H9 (cell line): ENCODE measurements around the gene MAST2. TPM values are rescaled to one million over a fixed set of nuclear protein-coding genes. Genes with fewer than 3 reads are reported as not detected.

Source experiments
- DNase-seq: peaks from one replicate; pipeline ENCODE4 v3.0.0-alpha.2; 2017
- H2AFZ ChIP-seq: one replicate; pipeline ENCODE4 v1.6.1; 2013; ENCODE audit warnings: mild to moderate bottlenecking, low read length, control low read depth, moderate library complexity
- H2AK5ac ChIP-seq: 2 replicates; pipeline ENCODE4 v1.6.1; 2013; ENCODE audit warnings: low read length, control low read depth, mixed read lengths; ENCODE audit not compliant: insufficient read length
- H2BK120ac ChIP-seq: one replicate; pipeline ENCODE4 v1.6.1; 2013; ENCODE audit warnings: low read depth, mild to moderate bottlenecking, low read length, control low read depth, inconsistent platforms; ENCODE audit not compliant: poor library complexity, severe bottlenecking
- H2BK12ac ChIP-seq: 2 replicates; pipeline ENCODE4 v1.6.1; 2013; ENCODE audit warnings: low read length, control low read depth, mixed read lengths, low read depth; ENCODE audit not compliant: insufficient read length
- H2BK15ac ChIP-seq: 2 replicates; pipeline ENCODE4 v1.6.1; 2013; ENCODE audit warnings: low read depth, low read length, control low read depth
- H2BK20ac ChIP-seq: one replicate; pipeline ENCODE4 v1.6.1; 2013; ENCODE audit warnings: low read depth, mild to moderate bottlenecking, low read length, control low read depth, inconsistent platforms; ENCODE audit not compliant: poor library complexity, severe bottlenecking
- H2BK5ac ChIP-seq: 2 replicates; pipeline ENCODE4 v1.6.1; 2013; ENCODE audit warnings: low read length, control low read depth, mixed read lengths; ENCODE audit not compliant: insufficient read length
- H3K14ac ChIP-seq: 2 replicates; pipeline ENCODE4 v1.6.1; 2013; ENCODE audit warnings: low read length, control low read depth; ENCODE audit not compliant: insufficient read depth
- H3K18ac ChIP-seq: 2 replicates; pipeline ENCODE4 v1.6.1; 2013; ENCODE audit warnings: low read depth, mild to moderate bottlenecking, mixed read lengths, low read length, control low read depth; ENCODE audit not compliant: insufficient read length
- H3K23ac ChIP-seq: 2 replicates; pipeline ENCODE4 v1.6.1; 2013; ENCODE audit warnings: low read length, control low read depth, mixed read lengths, low read depth; ENCODE audit not compliant: insufficient read length
- H3K23me2 ChIP-seq: 2 replicates; pipeline ENCODE4 v1.6.1; 2013; ENCODE audit warnings: low read depth, mild to moderate bottlenecking, mixed read lengths, low read length, control low read depth; ENCODE audit not compliant: insufficient read length, poor library complexity, severe bottlenecking
- H3K27ac ChIP-seq: 2 replicates; pipeline ENCODE4 v1.5.1; 2013; ENCODE audit warnings: low read length, control low read depth, mixed read lengths, low read depth; ENCODE audit not compliant: insufficient read length
- H3K27me3 ChIP-seq: 2 replicates; pipeline ENCODE4 v1.6.1; 2013; ENCODE audit warnings: low read length, control low read depth, inconsistent platforms; ENCODE audit not compliant: insufficient read depth
- H3K4ac ChIP-seq: 2 replicates; pipeline ENCODE4 v1.6.1; 2013; ENCODE audit warnings: low read depth, mild to moderate bottlenecking, control low read depth, inconsistent platforms, low read length, moderate library complexity
- H3K4me1 ChIP-seq: 2 replicates; pipeline ENCODE4 v1.6.1; 2013; ENCODE audit warnings: low read length, control low read depth, inconsistent platforms; ENCODE audit not compliant: insufficient read depth
- H3K4me2 ChIP-seq: 2 replicates; pipeline ENCODE4 v1.6.1; 2013; ENCODE audit warnings: low read length, control low read depth, mixed read lengths; ENCODE audit not compliant: insufficient read length, insufficient read depth
- H3K56ac ChIP-seq: 2 replicates; pipeline ENCODE4 v1.6.1; 2013; ENCODE audit warnings: low read depth, mild to moderate bottlenecking, mixed read lengths, low read length, control low read depth; ENCODE audit not compliant: insufficient read length
- H3K79me1 ChIP-seq: 2 replicates; pipeline ENCODE4 v1.6.1; 2013; ENCODE audit warnings: low read depth, mild to moderate bottlenecking, moderate library complexity, low read length, control low read depth, inconsistent platforms; ENCODE audit not compliant: insufficient read depth, poor library complexity, severe bottlenecking
- H3K79me2 ChIP-seq: 2 replicates; pipeline ENCODE4 v1.6.1; 2013; ENCODE audit warnings: low read length, control low read depth, inconsistent platforms; ENCODE audit not compliant: insufficient read depth
- H3K9ac ChIP-seq: 2 replicates; pipeline ENCODE4 v1.6.1; 2013; ENCODE audit warnings: low read length, control low read depth, mixed read lengths; ENCODE audit not compliant: insufficient read length; ENCODE audit errors: extremely low read depth
- H3K9me3 ChIP-seq: one replicate; pipeline ENCODE4 v1.6.1; 2013; ENCODE audit warnings: low read depth, low read length, inconsistent platforms; ENCODE audit not compliant: control insufficient read depth
- H3T11ph ChIP-seq: one replicate; pipeline ENCODE4 v1.6.1; 2013; ENCODE audit warnings: mild to moderate bottlenecking, low read length, control low read depth, inconsistent platforms
- H4K20me1 ChIP-seq: one replicate; pipeline ENCODE4 v1.6.1; 2013; ENCODE audit not compliant: control insufficient read depth, insufficient read length, insufficient read depth
- H4K5ac ChIP-seq: 2 replicates; pipeline ENCODE4 v1.6.1; 2013; ENCODE audit warnings: low read depth, mild to moderate bottlenecking, mixed read lengths, low read length, control low read depth; ENCODE audit not compliant: insufficient read length
- H4K8ac ChIP-seq: replicated peaks from 2 replicates; pipeline ENCODE4 v1.6.1; 2013; ENCODE audit warnings: low read length, control low read depth, mixed read lengths, low read depth; ENCODE audit not compliant: insufficient read length
- H4K91ac ChIP-seq: 2 replicates; pipeline ENCODE4 v1.6.1; 2013; ENCODE audit warnings: low read depth, mild to moderate bottlenecking, moderate library complexity, mixed read lengths, low read length, control low read depth; ENCODE audit not compliant: insufficient read length
- H3K27ac Mint-ChIP-seq, 3 experiments: 2 replicates in 2 of 3; 3 replicates in 1 of 3; pipeline ENCODE4 v1.8.0; 2020 to 2021; ENCODE audit warnings: mixed read lengths in 3 of 3, mild to moderate bottlenecking in 1 of 3, moderate library complexity in 1 of 3
- H3K27me3 Mint-ChIP-seq: 2 replicates; pipeline ENCODE4 v1.8.0; 2021; ENCODE audit warnings: low read depth, mild to moderate bottlenecking, moderate library complexity, mixed read lengths
- H3K36me3 Mint-ChIP-seq, 3 experiments: 2 replicates in 2 of 3; 3 replicates in 1 of 3; pipeline ENCODE4 v1.8.0; 2020 to 2021; ENCODE audit warnings: low read depth in 3 of 3, mixed read lengths in 3 of 3; ENCODE audit not compliant: insufficient read depth in 1 of 3
- H3K4me1 Mint-ChIP-seq, 2 experiments: 2 replicates each; pipeline ENCODE4 v1.8.0; 2020; ENCODE audit warnings: mixed read lengths in 2 of 2
- H3K4me3 Mint-ChIP-seq, 2 experiments: 2 replicates in 1 of 2; 3 replicates in 1 of 2; pipeline ENCODE4 v1.8.0; 2020 to 2021; ENCODE audit warnings: mild to moderate bottlenecking in 2 of 2, mixed read lengths in 2 of 2, moderate library complexity in 1 of 2
- H3K9me3 Mint-ChIP-seq, 2 experiments: 2 replicates in 1 of 2; 3 replicates in 1 of 2; pipeline ENCODE4 v1.8.0; 2020; ENCODE audit warnings: mild to moderate bottlenecking in 2 of 2, mixed read lengths in 2 of 2, moderate library complexity in 1 of 2
- CTCF ChIP-seq: fragments of 200-600 bp; sonication (generic); conservative IDR thresholded peaks from 3 replicates; pipeline ENCODE4 v1.8.0; 2021; ENCODE audit warnings: antibody characterized with exemption, mild to moderate bottlenecking
- WGBS: extraction: QIAGEN DNeasy Blood & Tissue Kit; methylation state at CpG from one replicate; pipeline ENCODE4 v1.1.7; 2013; ENCODE audit warnings: missing lambda C conversion rate, low lambda C conversion rate, mixed read lengths; ENCODE audit not compliant: insufficient read length; ENCODE audit errors: extremely low coverage; 5-methylcytosine and 5-hydroxymethylcytosine counted together
- total RNA-seq: library from RNA; stranded (reverse); gene quantifications from 2 replicates; pipeline ENCODE4 v1.2.1, GENCODE V29; 2021

MAST2 gene
- total RNA-seq, 1 experiment from 2014 or later = 28.8 TPM

GRCh38 chr1:46027788-46028573 lies 224.6 kb downstream of the MAST2 start:
- H4K91ac ChIP-seq = no peak overlapping the region
- H4K20me1 ChIP-seq = no peaks in the 10 kb centered on the region
- H2BK20ac ChIP-seq = no peak overlapping the region
- H4K8ac ChIP-seq = no peak overlapping the region
- Mint-ChIP-seq H3K27ac (no peak overlapping the region; a peak in 1 of 7 replicates), H3K36me3 (peaks cover 39 to 75% (median 62%) of the 10 kb centered on the region in 3 experiments), H3K4me3 (no peak overlapping the region), H3K4me1 (no peaks in the 10 kb centered on the region), H3K27me3 (no peaks in the 10 kb centered on the region), H3K9me3 (no peaks in the 10 kb centered on the region)
- H3K79me2 ChIP-seq = no peaks in the 10 kb centered on the region
- no peak overlapping the region for H2BK5ac ChIP-seq
- H2AFZ ChIP-seq = no peak overlapping the region
- H3K4me1 ChIP-seq = no peaks in the 10 kb centered on the region
- no peak overlapping the region for H3K56ac ChIP-seq
- H3K79me1 ChIP-seq = no peaks in the 10 kb centered on the region
- no peak overlapping the region for H3K4ac ChIP-seq
- H3K23ac ChIP-seq = no peak overlapping the region
- H3K4me2 ChIP-seq = no peak overlapping the region
- no peak overlapping the region for H3K18ac ChIP-seq
- no peaks in the 10 kb centered on the region for H3K23me2 ChIP-seq
- H3K27ac ChIP-seq = no peak overlapping the region
- DNase-seq = no peak
- H2BK12ac ChIP-seq = no peak overlapping the region
- H3K9ac ChIP-seq = no peak overlapping the region
- H4K5ac ChIP-seq = no peak overlapping the region
- TF ChIP-seq CTCF = no peak
- no peaks in the 10 kb centered on the region for H3K9me3 ChIP-seq
- H3K27me3 ChIP-seq = no peaks in the 10 kb centered on the region
- no peak overlapping the region for H2BK120ac ChIP-seq
- WGBS = no CpG with 5 or more reads among the region's 8 CpGs
- no peak overlapping the region for H2AK5ac ChIP-seq
- no peak overlapping the region for H2BK15ac ChIP-seq
- no peak overlapping the region for H3T11ph ChIP-seq
- no peak overlapping the region for H3K14ac ChIP-seq
